Natural killer cell (primary cell): ENCODE results near the gene RRN3. TPM values are rescaled to one million over a fixed set of nuclear protein-coding genes. Genes with fewer than 3 reads are reported as not detected.
"Not testable (repeated sequence)": the region's sequence is repeated elsewhere in the genome, so short reads cannot be mapped to it uniquely, and the experiment has no call there.

ENCODE experiments used
- ATAC-seq, 3 donors: fragments of 150-1000 bp in 2 of 3; fragments of 200-7000 bp in 1 of 3; cut with Tn5 transposase; 1 replicate in 1 of 3; 2 replicates in 2 of 3; pipeline ENCODE4 v1.10.0; 2021; ENCODE audit warnings: mild to moderate bottlenecking in 2 of 3, moderate library complexity in 2 of 3
- DNase-seq, 2 donors: peaks; one replicate each; pipeline versions ENCODE4 v3.0.0 to v3.0.0-alpha.2; 2013 to 2021; ENCODE audit warnings: mixed read lengths in 1 of 2
- H3K27ac ChIP-seq: one replicate; pipeline ENCODE4 v1.5.1; 2013; ENCODE audit warnings: mild to moderate bottlenecking, low read length
- H3K27me3 ChIP-seq: one replicate; pipeline ENCODE4 v1.6.1; 2013; ENCODE audit warnings: low read length; ENCODE audit not compliant: control insufficient read depth, insufficient read depth
- H3K36me3 ChIP-seq: one replicate; pipeline ENCODE4 v1.6.1; 2013; ENCODE audit warnings: low read length; ENCODE audit not compliant: control insufficient read depth, insufficient read depth
- H3K4me1 ChIP-seq: one replicate; pipeline ENCODE4 v1.6.1; 2013; ENCODE audit warnings: low read length; ENCODE audit not compliant: control insufficient read depth, insufficient read depth
- H3K4me3 ChIP-seq: one replicate; pipeline ENCODE4 v1.5.1; 2013; ENCODE audit warnings: low read length
- H3K9me3 ChIP-seq: one replicate; pipeline ENCODE4 v1.6.1; 2013; ENCODE audit warnings: low read length; ENCODE audit not compliant: control insufficient read depth, insufficient read depth
- H3K27ac Mint-ChIP-seq, 2 donors: one replicate each; pipeline ENCODE4 v1.8.0; 2022; ENCODE audit warnings: mild to moderate bottlenecking in 2 of 2, mixed read lengths in 2 of 2, moderate library complexity in 1 of 2
- H3K27me3 Mint-ChIP-seq, 2 donors: one replicate each; pipeline ENCODE4 v1.8.0; 2022; ENCODE audit warnings: low read depth in 2 of 2, mixed read lengths in 2 of 2
- H3K36me3 Mint-ChIP-seq: one replicate; pipeline ENCODE4 v1.8.0; 2022; ENCODE audit warnings: mixed read lengths
- H3K4me1 Mint-ChIP-seq, 2 donors: one replicate each; pipeline ENCODE4 v1.8.0; 2022; ENCODE audit warnings: mixed read lengths in 2 of 2
- H3K4me3 Mint-ChIP-seq: one replicate; pipeline ENCODE4 v1.8.0; 2022; ENCODE audit warnings: mild to moderate bottlenecking, moderate library complexity, mixed read lengths
- H3K9me3 Mint-ChIP-seq, 2 donors: one replicate each; pipeline ENCODE4 v1.8.0; 2022; ENCODE audit warnings: mixed read lengths in 2 of 2
- CTCF ChIP-seq: fragments of 200-600 bp; IDR thresholded peaks from one replicate; pipeline ENCODE4 v1.8.0; 2022; ENCODE audit warnings: antibody characterized with exemption
- WGBS: methylation state at CpG from one replicate; pipeline ENCODE4 v1.1.7; 2013; ENCODE audit warnings: missing lambda C conversion rate; ENCODE audit not compliant: insufficient coverage; 5-methylcytosine and 5-hydroxymethylcytosine counted together
- intact Hi-C: fragments of 100-400 bp; cut with micrococcal nuclease; formaldehyde crosslinking; loops from one replicate; pipeline ENCODE4 v1.14.2; 2022
- total RNA-seq, 4 donors: library from RNA; stranded (reverse); fragments of 120-200 nt in 1 of 4; gene quantifications; one replicate each; pipeline versions ENCODE4 v1.2.3 to v1.2.4, GENCODE V29; 2013 to 2022

The RRN3 gene
- 10 to 100 TPM; 40.8 to 45.3 (median 43.4) TPM for total RNA-seq
- total RNA-seq (2013), result 48.5 TPM

GRCh38 chr16:15093955-15094827, at the start of gene RRN3:
Gene RRN3 (minus strand): TSS chr16:15094272. CDS start chr16:15094233, 39 bp downstream.
- Mint-ChIP-seq H3K4me1 (peaks cover 25 to 31% of the 10 kb centered on the region in 2 donors), H3K4me3 (peak within 1 kb of the TSS; percentile 97), H3K27ac (peak within 1 kb of the TSS; percentile 94 to 98)
- H3K36me3 Mint-ChIP-seq, intact Hi-C loops, H3K27me3 ChIP-seq, H3K9me3 ChIP-seq, H3K36me3 ChIP-seq, H3K27me3 Mint-ChIP-seq, H3K9me3 Mint-ChIP-seq: not testable (repeated sequence)
- peak; percentile 78 to 88 for DNase-seq
- Histone ChIP-seq H3K4me1 (peaks cover 13% of the 10 kb centered on the region), H3K27ac (peak within 1 kb of the TSS; percentile 76), H3K4me3 (peak within 1 kb of the TSS; percentile 60)
- ATAC-seq, result peak; percentile 99
- WGBS, result 2% methylated on average over 55 of the region's 56 CpGs

DNA sequence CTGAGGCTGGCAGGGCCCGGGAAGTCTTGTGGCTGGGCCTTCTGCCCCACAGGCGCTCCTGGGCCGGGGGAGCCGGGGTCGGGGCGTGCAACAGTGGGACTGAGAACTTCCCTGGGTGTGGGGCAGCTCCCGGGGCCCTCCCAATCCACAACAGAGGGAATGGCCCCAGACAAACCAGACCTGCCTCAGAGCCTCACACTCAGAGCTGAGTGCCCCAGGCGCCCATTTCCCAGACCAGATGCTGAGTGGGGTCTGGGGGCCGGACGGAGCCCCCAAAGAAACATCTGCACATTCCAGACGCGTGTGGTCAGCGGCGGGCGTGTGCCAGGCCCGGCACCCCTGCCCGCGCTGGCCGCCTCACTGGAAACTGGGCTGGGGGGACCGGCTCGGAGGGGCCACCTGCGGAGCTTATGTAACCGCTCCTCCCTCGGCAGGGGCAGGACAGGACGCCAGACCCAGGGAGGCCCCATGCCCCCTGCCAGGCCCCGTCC, 49.6 kb upstream of the RRN3 start:
- not testable (repeated sequence) for H3K4me3 ChIP-seq, H3K4me1 Mint-ChIP-seq
- WGBS, result 87% methylated on average over 21 of the region's 26 CpGs

GRCh38 chr16:15142891-15143600, 49.0 kb upstream of the RRN3 start:
- H3K4me3 Mint-ChIP-seq, H3K36me3 Mint-ChIP-seq, intact Hi-C loops, H3K4me1 Mint-ChIP-seq, DNase-seq, H3K36me3 ChIP-seq, H3K4me1 ChIP-seq, H3K27me3 Mint-ChIP-seq, H3K27ac Mint-ChIP-seq, H3K27me3 ChIP-seq, H3K4me3 ChIP-seq, H3K9me3 ChIP-seq, H3K9me3 Mint-ChIP-seq, H3K27ac ChIP-seq: not testable (repeated sequence)
- peak in 1 of 3 donors; percentile 13 for ATAC-seq
- WGBS, result 79% methylated on average over 7 of the region's 26 CpGs

More for the DNA sequence above, 49.6 kb upstream of the RRN3 start:
- H3K36me3 Mint-ChIP-seq, DNase-seq, H3K9me3 ChIP-seq, H3K4me1 ChIP-seq, ATAC-seq, intact Hi-C loops, H3K9me3 Mint-ChIP-seq, H3K27ac ChIP-seq, H3K4me3 Mint-ChIP-seq, H3K27me3 Mint-ChIP-seq, H3K27ac Mint-ChIP-seq, H3K27me3 ChIP-seq, H3K36me3 ChIP-seq: not testable (repeated sequence)

GRCh38 chr16:15142107-15142890, 48.2 kb upstream of the RRN3 start:
- H3K4me3 Mint-ChIP-seq, H3K4me1 Mint-ChIP-seq, H3K9me3 ChIP-seq, H3K27me3 Mint-ChIP-seq, H3K4me3 ChIP-seq, intact Hi-C loops, H3K36me3 ChIP-seq, H3K4me1 ChIP-seq, H3K9me3 Mint-ChIP-seq, H3K27ac ChIP-seq, DNase-seq, H3K27ac Mint-ChIP-seq, H3K27me3 ChIP-seq, H3K36me3 Mint-ChIP-seq, ATAC-seq: not testable (repeated sequence)
- 98% methylated on average over 11 of the region's 27 CpGs for WGBS

DNA sequence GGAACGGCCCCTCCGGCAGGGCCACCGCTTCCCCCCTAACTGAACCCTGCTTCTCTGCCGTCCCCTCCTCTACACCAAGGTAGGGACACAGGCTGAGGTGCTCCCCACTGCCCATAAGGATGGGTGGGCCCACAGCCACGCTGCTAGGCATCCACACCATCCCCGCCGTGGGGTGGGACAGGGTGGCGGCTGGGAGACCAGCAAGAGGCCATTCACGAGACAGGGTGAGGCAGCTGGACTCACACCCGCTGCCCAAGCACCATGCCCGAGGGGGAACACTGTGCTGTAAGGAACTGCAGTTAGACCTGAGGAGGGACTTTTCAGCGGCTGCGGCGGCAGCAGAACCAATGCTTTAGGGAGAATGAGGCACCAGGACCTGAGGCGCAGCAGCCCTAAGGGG, 47.5 kb upstream of the RRN3 start:
- Histone ChIP-seq H3K27me3 (no peaks in the 10 kb centered on the region), H3K4me1 (no peaks in the 10 kb centered on the region), H3K27ac (no peak overlapping the region), H3K9me3 (no peaks in the 10 kb centered on the region), H3K4me3 (no peak overlapping the region), H3K36me3 (no peaks in the 10 kb centered on the region)
- no peaks in the 10 kb centered on the region for H3K36me3 Mint-ChIP-seq
- no peak for DNase-seq
- H3K27ac Mint-ChIP-seq, result no peak overlapping the region
- no peaks in the 10 kb centered on the region for H3K9me3 Mint-ChIP-seq
- TF ChIP-seq CTCF, result no peak
- WGBS, result 94% methylated on average over 11 of the region's 15 CpGs
- H3K27me3 Mint-ChIP-seq, result no peaks in the 10 kb centered on the region
- ATAC-seq, result no peak
- H3K4me3 Mint-ChIP-seq, result no peak overlapping the region
- H3K4me1 Mint-ChIP-seq, result peaks cover 5% of the 10 kb centered on the region in 2 donors
- intact Hi-C loops, result no loop called here

GRCh38 chr16:15140444-15141365, 46.6 kb upstream of the RRN3 start:
- H3K9me3 ChIP-seq, H3K27me3 Mint-ChIP-seq, H3K4me1 ChIP-seq, intact Hi-C loops, H3K4me1 Mint-ChIP-seq, H3K27ac ChIP-seq, H3K9me3 Mint-ChIP-seq, H3K4me3 Mint-ChIP-seq, H3K4me3 ChIP-seq, DNase-seq, H3K27me3 ChIP-seq, H3K36me3 ChIP-seq, H3K27ac Mint-ChIP-seq, H3K36me3 Mint-ChIP-seq: not testable (repeated sequence)
- ATAC-seq, result peak in 2 of 3 donors; percentile 21 to 27
- WGBS, result 82% methylated on average over 28 of the region's 30 CpGs
